T-helper 17 cell (primary cell): ENCODE measurements around the gene CSTF2T. TPM values are rescaled to one million over a fixed set of nuclear protein-coding genes. Genes with fewer than 3 reads are reported as not detected.

Source experiments
- ATAC-seq: fragments of 150-1000 bp; cut with Tn5 transposase; 2 replicates; pipeline ENCODE4 v1.10.0; 2021; ENCODE audit warnings: mild to moderate bottlenecking, moderate library complexity
- DNase-seq, 3 donors: peaks; one replicate each; pipeline versions ENCODE4 v3.0.0 to v3.0.0-alpha.2; 2020 to 2021
- H3K9me3 ChIP-seq: one replicate; pipeline ENCODE4 v1.7.0; 2013; ENCODE audit warnings: low read length, mild to moderate bottlenecking; ENCODE audit not compliant: control insufficient read depth, poor library complexity, severe bottlenecking
- H3K27ac Mint-ChIP-seq: one replicate; pipeline ENCODE4 v1.8.0; 2022; ENCODE audit warnings: mild to moderate bottlenecking, moderate library complexity, mixed read lengths
- H3K27me3 Mint-ChIP-seq: one replicate; pipeline ENCODE4 v1.8.0; 2022; ENCODE audit warnings: mixed read lengths
- H3K36me3 Mint-ChIP-seq: one replicate; pipeline ENCODE4 v1.8.0; 2022; ENCODE audit warnings: low read depth, mixed read lengths
- H3K4me1 Mint-ChIP-seq: one replicate; pipeline ENCODE4 v1.8.0; 2022; ENCODE audit warnings: mild to moderate bottlenecking, mixed read lengths
- H3K4me3 Mint-ChIP-seq: one replicate; pipeline ENCODE4 v1.8.0; 2022; ENCODE audit warnings: mild to moderate bottlenecking, moderate library complexity, mixed read lengths
- total RNA-seq, 4 donors: library from RNA in 2 of 4; stranded (reverse) in 2 of 4; gene quantifications; one replicate each; pipeline ENCODE4 v1.2.3 and lab custom pipeline; 2022 to 2026

CSTF2T gene
- total RNA-seq, 2 donors from 2014 or later: 18.6 to 18.7 TPM

DNA sequence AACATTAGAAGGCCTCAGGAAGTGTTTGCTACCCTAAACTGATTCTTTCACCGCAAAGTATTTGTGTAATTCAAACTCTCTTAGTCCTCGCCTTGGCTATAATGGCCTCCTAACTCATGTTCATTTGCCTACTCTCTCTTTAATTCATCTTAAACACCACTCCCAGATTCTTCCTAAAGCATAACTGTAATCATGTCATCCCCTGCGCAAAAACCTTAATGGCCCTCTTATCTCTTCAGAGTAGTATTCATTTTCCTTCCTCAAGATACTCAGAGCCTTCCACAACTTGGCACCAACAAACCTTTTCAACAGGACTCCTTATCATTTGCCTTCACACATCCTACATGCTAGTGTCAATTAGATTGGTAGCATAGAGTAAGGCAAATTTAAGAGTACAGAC, 42.9 kb downstream of the CSTF2T start:
- H3K4me3 Mint-ChIP-seq: no peak overlapping the region
- no peaks in the 10 kb centered on the region for H3K9me3 ChIP-seq
- no peaks in the 10 kb centered on the region for H3K36me3 Mint-ChIP-seq
- ATAC-seq: no peak
- H3K27ac Mint-ChIP-seq: no peak overlapping the region
- H3K4me1 Mint-ChIP-seq: no peaks in the 10 kb centered on the region
- peaks cover 32% of the 10 kb centered on the region for H3K27me3 Mint-ChIP-seq
- no peak for DNase-seq

- Mint-ChIP-seq H3K4me3 (no peak overlapping the region), H3K27me3 (peaks cover 32% of the 10 kb centered on the region), H3K27ac (no peak overlapping the region), H3K4me1 (no peaks in the 10 kb centered on the region), H3K36me3 (no peaks in the 10 kb centered on the region)
- ATAC-seq (no peak), DNase-seq (no peak)
- H3K9me3 ChIP-seq: no peaks in the 10 kb centered on the region
Observed at GRCh38 chr10:51654918-51655317, 44.5 kb downstream of the CSTF2T start.

DNA sequence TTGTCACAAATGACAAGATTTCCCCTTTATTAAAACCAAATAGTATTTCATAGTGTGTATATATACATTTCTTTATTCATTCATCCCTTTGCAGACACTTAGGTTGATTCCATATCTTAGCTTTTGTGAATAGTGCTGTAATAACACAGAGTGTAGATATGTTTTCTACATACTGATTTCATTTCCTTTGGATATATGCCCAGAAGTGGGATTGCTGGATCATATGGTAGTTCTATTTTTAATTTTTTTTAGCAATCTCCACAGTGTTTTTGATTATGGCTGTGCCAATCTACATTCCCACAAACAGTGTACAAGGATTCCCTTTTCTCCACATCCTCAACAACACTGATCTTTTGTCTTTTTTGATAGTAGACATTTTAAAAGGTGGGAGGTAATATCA, 46.4 kb downstream of the CSTF2T start:
- H3K36me3 Mint-ChIP-seq: no peaks in the 10 kb centered on the region
- no peaks in the 10 kb centered on the region for H3K9me3 ChIP-seq
- H3K4me3 Mint-ChIP-seq: no peak overlapping the region
- DNase-seq (no peak), ATAC-seq (no peak)
- H3K27me3 Mint-ChIP-seq: peaks cover 28% of the 10 kb centered on the region
- peak overlapping the region; percentile 9 for H3K27ac Mint-ChIP-seq
- H3K4me1 Mint-ChIP-seq: no peaks in the 10 kb centered on the region

DNA sequence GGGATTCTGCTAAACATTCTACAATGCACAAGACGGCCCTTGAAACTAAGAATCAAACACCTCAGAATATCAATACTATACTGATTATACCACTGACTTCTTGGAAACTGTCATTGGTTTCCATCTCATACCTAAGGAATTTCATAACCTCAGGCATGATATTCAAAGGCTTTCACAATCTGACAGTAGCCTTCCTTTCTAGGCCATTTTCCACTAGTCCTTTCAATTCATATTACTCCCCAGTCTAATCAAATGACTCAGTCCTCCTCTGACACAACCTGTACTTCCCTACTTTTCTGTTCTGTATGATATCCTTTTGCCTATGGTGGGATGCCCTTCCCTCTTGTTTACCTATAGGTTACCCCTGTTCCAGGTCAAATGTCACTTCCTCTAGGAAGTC, 48.3 kb downstream of the CSTF2T start:
- H3K27ac Mint-ChIP-seq: no peak overlapping the region
- peaks cover 9% of the 10 kb centered on the region for H3K27me3 Mint-ChIP-seq
- ATAC-seq (no peak), DNase-seq (no peak)
- H3K9me3 ChIP-seq: no peaks in the 10 kb centered on the region
- no peaks in the 10 kb centered on the region for H3K36me3 Mint-ChIP-seq
- no peaks in the 10 kb centered on the region for H3K4me1 Mint-ChIP-seq
- H3K4me3 Mint-ChIP-seq: no peak overlapping the region

GRCh38 chr10:51649064-51649463, 50.3 kb downstream of the CSTF2T start:
- H3K4me3 Mint-ChIP-seq: no peak overlapping the region
- H3K4me1 Mint-ChIP-seq: no peaks in the 10 kb centered on the region
- H3K27ac Mint-ChIP-seq: no peak overlapping the region
- peaks cover 14% of the 10 kb centered on the region for H3K27me3 Mint-ChIP-seq
- ATAC-seq (no peak), DNase-seq (no peak)
- H3K36me3 Mint-ChIP-seq: no peaks in the 10 kb centered on the region
- H3K9me3 ChIP-seq: no peaks in the 10 kb centered on the region
